HepG2 (cell line): ENCODE measurements around the gene ILKAP. TPM values are rescaled to one million over a fixed set of nuclear protein-coding genes. Genes with fewer than 3 reads are reported as not detected.

Source experiments
- ATF3 ChIP-seq: sonication (generic); formaldehyde crosslinking; IDR thresholded peaks from 2 replicates; pipeline ENCODE4 v1.4.0; 2020; ENCODE audit warnings: missing genetic modification reagents
- CBX1 ChIP-seq: IDR thresholded peaks from one replicate; pipeline ENCODE4 v1.6.1; 2016; ENCODE audit warnings: antibody characterized with exemption, low read depth
- CSRNP2 ChIP-seq: sonication (generic); formaldehyde crosslinking; conservative IDR thresholded peaks from 2 replicates; pipeline ENCODE4 v1.8.0; 2022; ENCODE audit warnings: low read depth, missing genetic modification reagents
- HES4 ChIP-seq: sonication (generic); formaldehyde crosslinking; IDR thresholded peaks from 2 replicates; pipeline ENCODE4 v1.9.0; 2021; ENCODE audit warnings: mild to moderate bottlenecking, missing genetic modification reagents, borderline replicate concordance
- KIAA2018 ChIP-seq: sonication (generic); formaldehyde crosslinking; IDR thresholded peaks from 2 replicates; pipeline ENCODE4 v1.5.0; 2020; ENCODE audit warnings: mild to moderate bottlenecking, missing genetic modification reagents, borderline replicate concordance
- KMT2A ChIP-seq: sonication (generic); formaldehyde crosslinking; IDR thresholded peaks from 2 replicates; pipeline ENCODE4 v1.4.0; 2020; ENCODE audit warnings: missing genetic modification reagents
- NFIC ChIP-seq: IDR thresholded peaks from 2 replicates; pipeline ENCODE4 v1.6.1; 2012; ENCODE audit warnings: mild to moderate bottlenecking, low read length, inconsistent platforms
- POGK ChIP-seq: sonication (generic); formaldehyde crosslinking; conservative IDR thresholded peaks from 2 replicates; pipeline ENCODE4 v1.8.0; 2022; ENCODE audit warnings: mild to moderate bottlenecking, moderate library complexity, missing genetic modification reagents
- SCMH1 ChIP-seq: sonication (generic); formaldehyde crosslinking; IDR thresholded peaks from 2 replicates; pipeline ENCODE4 v1.9.0; 2021; ENCODE audit warnings: missing genetic modification reagents, mild to moderate bottlenecking, borderline replicate concordance
- SIN3B ChIP-seq: fragments of 150-350 bp; IDR thresholded peaks from 2 replicates; pipeline ENCODE4 v1.6.1; 2014; ENCODE audit warnings: low read length
- SMAD1 ChIP-seq: sonication (generic); formaldehyde crosslinking; IDR thresholded peaks from 2 replicates; pipeline ENCODE4 v1.4.0; 2020; ENCODE audit warnings: missing genetic modification reagents, low read depth, mild to moderate bottlenecking, borderline replicate concordance
- SMC3 ChIP-seq: IDR thresholded peaks from 2 replicates; pipeline ENCODE4 v1.6.1; 2011; ENCODE audit warnings: low read length, improper control_type of control experiment
- ZBTB42 ChIP-seq: sonication (generic); formaldehyde crosslinking; IDR thresholded peaks from 2 replicates; pipeline ENCODE4 v1.5.0; 2020; ENCODE audit warnings: mild to moderate bottlenecking, missing genetic modification reagents
- ZNF34 ChIP-seq: sonication (generic); formaldehyde crosslinking; IDR thresholded peaks from 2 replicates; pipeline ENCODE4 v1.4.0; 2020; ENCODE audit warnings: mild to moderate bottlenecking, missing genetic modification reagents, borderline replicate concordance
- ZNF513 ChIP-seq: sonication (generic); formaldehyde crosslinking; conservative IDR thresholded peaks from 2 replicates; pipeline ENCODE4 v1.5.0; 2020; ENCODE audit warnings: missing genetic modification reagents
- polyA plus RNA-seq, 8 experiments: library from polyadenylated mRNA; depleted of rRNA in 3 of 8; stranded (reverse) in 7 of 8; unstranded in 1 of 8; fragments of >200 nt; fragmentation: Illumina TruSeq in 4 of 8; extraction: Trizol in 4 of 8; gene quantifications; 2 replicates each; pipeline versions ENCODE4 v1.2.1 to v1.2.3, GENCODE V29; 2011 to 2016; ENCODE audit warnings: low read depth in 4 of 8, missing spikeins in 1 of 8, mixed read lengths in 1 of 8; ENCODE audit not compliant: insufficient read depth in 1 of 8
- total RNA-seq, 5 experiments: library from RNA; depleted of rRNA; stranded (reverse); fragments of >200 nt; fragmentation: Illumina TruSeq; extraction: Trizol; gene quantifications; 2 replicates each; pipeline ENCODE4 v1.2.3, GENCODE V29; 2016; ENCODE audit warnings: low read depth in 1 of 5

ILKAP gene
- total and polyA plus RNA-seq, 2 of the 13 experiments (the other 11 are each of a cell fraction or from before 2014, with no cell fraction given) = 29.6 to 33.1 TPM

GRCh38 chr2:238203094-238203972 lies at the start of gene ILKAP (continued):
- TF ChIP-seq KIAA2018 (CRISPR knock-in tag) (no peak), CBX1 (no peak), ZNF34 (CRISPR knock-in tag) (no peak), ZNF513 (CRISPR knock-in tag) (no peak), ZBTB42 (no peak), ATF3 (CRISPR knock-in tag) (no peak), POGK (CRISPR knock-in tag) (no peak), CSRNP2 (CRISPR knock-in tag) (0 out of 2 replicates have a peak, but pooled peaks have one; percentile 40), HES4 (CRISPR knock-in tag) (peak; percentile 58; the same call in 1 of the 2 replicates), SMC3 (no peak), SCMH1 (CRISPR knock-in tag) (no peak), SMAD1 (peak; percentile 27; the same call in 1 of the 2 replicates), KMT2A (CRISPR knock-in tag) (peak; percentile 67), SIN3B (no peak), NFIC (no peak)
